ENCODE data around the gene ANKRD55.
"Not testable (repeated sequence)": the region's sequence is repeated elsewhere in the genome, so short reads cannot be mapped to it uniquely, and the experiment has no call there.

Gene ANKRD55

GRCh38 chr5:56105511-56106291 is 127.4 kb downstream of the ANKRD55 start:
- no peak for DNase-seq (ENCODE audit: low read depth)
- TF ChIP-seq CTCF (IDR thresholded peaks at IDR 0.05; ENCODE audit: low read depth, low read length, missing control alignments) = no peak
- H3K4me3 ChIP-seq (ENCODE audit: low read depth, low read length) = no peak overlapping the region

- no peak for DNase-seq (ENCODE audit: low read depth)
- H3K4me3 ChIP-seq (ENCODE audit: low read depth, low read length) = no peak overlapping the region
- no peak for TF ChIP-seq CTCF (IDR thresholded peaks at IDR 0.05; ENCODE audit: low read depth, low read length, missing control alignments)
These were observed 130.2 kb downstream of the ANKRD55 start for GRCh38 chr5:56102889-56103288.

GRCh38 chr5:56102207-56102606 is 130.9 kb downstream of the ANKRD55 start:
- not testable (repeated sequence) for H3K4me3 ChIP-seq (ENCODE audit: low read depth, low read length); DNase-seq (ENCODE audit: low read depth)

- no peak for DNase-seq (ENCODE audit: low read depth)
- H3K4me3 ChIP-seq (ENCODE audit: low read depth, low read length) = no peak overlapping the region
- no peak for TF ChIP-seq CTCF (IDR thresholded peaks at IDR 0.05; ENCODE audit: low read depth, low read length, missing control alignments)
These were observed 131.9 kb downstream of the ANKRD55 start for GRCh38 chr5:56101180-56101579.

GRCh38 chr5:56100439-56101176 is 132.5 kb downstream of the ANKRD55 start:
- no peak overlapping the region for H3K4me3 ChIP-seq (ENCODE audit: low read depth, low read length)
- DNase-seq (ENCODE audit: low read depth) = no peak
- no peak for TF ChIP-seq CTCF (IDR thresholded peaks at IDR 0.05; ENCODE audit: low read depth, low read length, missing control alignments)

GRCh38 chr5:56099346-56099745 is 133.8 kb downstream of the ANKRD55 start:
- no peak for DNase-seq (ENCODE audit: low read depth)
- H3K4me3 ChIP-seq (ENCODE audit: low read depth, low read length) = no peak overlapping the region
- TF ChIP-seq CTCF (IDR thresholded peaks at IDR 0.05; ENCODE audit: low read depth, low read length, missing control alignments) = no peak

- no peak for DNase-seq (ENCODE audit: low read depth)
- no peak overlapping the region for H3K4me3 ChIP-seq (ENCODE audit: low read depth, low read length)
- no peak for TF ChIP-seq CTCF (IDR thresholded peaks at IDR 0.05; ENCODE audit: low read depth, low read length, missing control alignments)
These were observed 136.1 kb downstream of the ANKRD55 start for GRCh38 chr5:56097055-56097454.
